GM06990 (cell line): ENCODE data around the gene PPFIBP2.

Experiments
- DNase-seq: peaks from one replicate; pipeline ENCODE4 v3.0.0-alpha.2; 2011; ENCODE audit not compliant: insufficient read length; ENCODE audit errors: extremely low read depth
- H3K27me3 ChIP-seq: replicated peaks from 2 replicates; pipeline ENCODE4 v1.6.0; 2011; ENCODE audit warnings: low read length; ENCODE audit not compliant: control insufficient read depth, insufficient read depth
- H3K36me3 ChIP-seq: 2 replicates; pipeline ENCODE4 v1.5.1; 2011; ENCODE audit warnings: low read length; ENCODE audit not compliant: control insufficient read depth, insufficient read depth
- H3K4me3 ChIP-seq: replicated peaks from 2 replicates; pipeline ENCODE4 v1.5.1; 2011; ENCODE audit warnings: low read depth, mild to moderate bottlenecking, control low read depth, low read length
- TF ChIP-seq, protein P1 (sequence below): IDR thresholded peaks from 2 replicates; pipeline ENCODE4 v1.5.1; 2011; ENCODE audit warnings: low read length, control low read depth, mild to moderate bottlenecking, inconsistent platforms; ENCODE audit not compliant: insufficient read depth, poor library complexity, severe bottlenecking

Gene PPFIBP2

GRCh38 chr11:7665473-7666291 lies 151.9 kb downstream of the PPFIBP2 start:
- H3K27me3 ChIP-seq: no peaks in the 10 kb centered on the region
- TF ChIP-seq, protein P1, sequence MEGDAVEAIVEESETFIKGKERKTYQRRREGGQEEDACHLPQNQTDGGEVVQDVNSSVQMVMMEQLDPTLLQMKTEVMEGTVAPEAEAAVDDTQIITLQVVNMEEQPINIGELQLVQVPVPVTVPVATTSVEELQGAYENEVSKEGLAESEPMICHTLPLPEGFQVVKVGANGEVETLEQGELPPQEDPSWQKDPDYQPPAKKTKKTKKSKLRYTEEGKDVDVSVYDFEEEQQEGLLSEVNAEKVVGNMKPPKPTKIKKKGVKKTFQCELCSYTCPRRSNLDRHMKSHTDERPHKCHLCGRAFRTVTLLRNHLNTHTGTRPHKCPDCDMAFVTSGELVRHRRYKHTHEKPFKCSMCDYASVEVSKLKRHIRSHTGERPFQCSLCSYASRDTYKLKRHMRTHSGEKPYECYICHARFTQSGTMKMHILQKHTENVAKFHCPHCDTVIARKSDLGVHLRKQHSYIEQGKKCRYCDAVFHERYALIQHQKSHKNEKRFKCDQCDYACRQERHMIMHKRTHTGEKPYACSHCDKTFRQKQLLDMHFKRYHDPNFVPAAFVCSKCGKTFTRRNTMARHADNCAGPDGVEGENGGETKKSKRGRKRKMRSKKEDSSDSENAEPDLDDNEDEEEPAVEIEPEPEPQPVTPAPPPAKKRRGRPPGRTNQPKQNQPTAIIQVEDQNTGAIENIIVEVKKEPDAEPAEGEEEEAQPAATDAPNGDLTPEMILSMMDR: peak; percentile 95
- DNase-seq: peak; percentile 68

GRCh38 chr11:7666292-7666866 lies 152.6 kb downstream of the PPFIBP2 start:
- no peak overlapping the region for H3K4me3 ChIP-seq
- no peak for DNase-seq
- H3K27me3 ChIP-seq: no peaks in the 10 kb centered on the region
- TF ChIP-seq, protein P1: no peak
- H3K36me3 ChIP-seq: peaks cover 20% of the 10 kb centered on the region

More at GRCh38 chr11:7665473-7666291, 151.9 kb downstream of the PPFIBP2 start:
- no peak overlapping the region for H3K4me3 ChIP-seq
- H3K36me3 ChIP-seq: peaks cover 20% of the 10 kb centered on the region

GRCh38 chr11:7667460-7667859 lies 153.7 kb downstream of the PPFIBP2 start:
- no peaks in the 10 kb centered on the region for H3K27me3 ChIP-seq
- TF ChIP-seq, protein P1: no peak
- no peak for DNase-seq
- no peak overlapping the region for H3K4me3 ChIP-seq
- peaks cover 20% of the 10 kb centered on the region for H3K36me3 ChIP-seq

DNA sequence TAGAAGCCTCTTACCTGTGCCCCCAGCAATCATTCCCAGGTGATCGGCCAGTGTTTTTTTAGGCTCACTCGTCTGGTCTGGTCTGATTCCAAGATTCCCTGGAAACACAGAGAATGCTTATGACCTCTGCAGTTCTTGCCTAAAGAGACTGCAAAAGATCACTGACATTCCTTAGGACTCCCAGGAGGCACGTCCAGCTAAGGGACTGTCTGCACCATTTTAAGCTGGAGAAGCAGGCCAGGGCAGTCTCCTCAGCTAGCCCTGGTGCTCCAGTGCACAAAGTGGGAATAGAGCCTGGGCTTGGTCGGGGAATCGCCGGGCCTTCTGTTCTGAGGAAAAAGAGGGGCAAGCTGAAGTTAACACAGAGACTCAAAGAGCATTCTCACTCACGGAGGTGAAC lies 154.7 kb downstream of the PPFIBP2 start:
- no peaks in the 10 kb centered on the region for H3K27me3 ChIP-seq
- TF ChIP-seq, protein P1: no peak
- H3K4me3 ChIP-seq: no peak overlapping the region
- DNase-seq: no peak
- H3K36me3 ChIP-seq: peaks cover 20% of the 10 kb centered on the region

- H3K27me3 ChIP-seq: no peaks in the 10 kb centered on the region
- DNase-seq: no peak
- TF ChIP-seq, protein P1: no peak
- no peak overlapping the region for H3K4me3 ChIP-seq
- H3K36me3 ChIP-seq: peaks cover 20% of the 10 kb centered on the region
Measured at GRCh38 chr11:7668911-7669310, 155.1 kb downstream of the PPFIBP2 start.
